Bronchial epithelial cell (primary cell): Measurements from ENCODE around the gene PRPF31. TPM values are rescaled to one million over a fixed set of nuclear protein-coding genes. Genes with fewer than 3 reads are reported as not detected.

ENCODE experiments used
- DNase-seq: peaks from one replicate; pipeline ENCODE4 v3.0.0-alpha.2; 2010; ENCODE audit warnings: low read depth
- FAIRE-seq: peaks from 2 replicates; lab custom pipeline; 2011; peaks lifted over from hg19 to GRCh38; lab: Jason Lieb, UNC
- H3K27me3 ChIP-seq: 2 replicates; pipeline ENCODE4 v1.5.1; 2011; ENCODE audit warnings: low read length; ENCODE audit not compliant: control insufficient read depth, insufficient read depth
- H3K36me3 ChIP-seq: 2 replicates; pipeline ENCODE4 v1.5.1; 2011; ENCODE audit warnings: low read length; ENCODE audit not compliant: control insufficient read depth, insufficient read depth
- H3K4me3 ChIP-seq: 2 replicates; pipeline ENCODE4 v1.5.1; 2011; ENCODE audit warnings: mild to moderate bottlenecking, low read depth, low read length, control low read depth
- total RNA-seq: library from RNA; depleted of rRNA; stranded (reverse); fragments of >200 nt; gene quantifications from 2 replicates; pipeline ENCODE4 v1.2.1, GENCODE V29; 2014
- TF ChIP-seq, protein P1 (sequence below): IDR thresholded peaks from 2 replicates; pipeline ENCODE4 v1.5.1; 2011; ENCODE audit warnings: mild to moderate bottlenecking, moderate library complexity, low read length, control low read depth, inconsistent platforms; ENCODE audit not compliant: insufficient read depth, severe bottlenecking

The PRPF31 gene
- total RNA-seq, 1 donor from 2014 or later, result 47.1 TPM

DNA sequence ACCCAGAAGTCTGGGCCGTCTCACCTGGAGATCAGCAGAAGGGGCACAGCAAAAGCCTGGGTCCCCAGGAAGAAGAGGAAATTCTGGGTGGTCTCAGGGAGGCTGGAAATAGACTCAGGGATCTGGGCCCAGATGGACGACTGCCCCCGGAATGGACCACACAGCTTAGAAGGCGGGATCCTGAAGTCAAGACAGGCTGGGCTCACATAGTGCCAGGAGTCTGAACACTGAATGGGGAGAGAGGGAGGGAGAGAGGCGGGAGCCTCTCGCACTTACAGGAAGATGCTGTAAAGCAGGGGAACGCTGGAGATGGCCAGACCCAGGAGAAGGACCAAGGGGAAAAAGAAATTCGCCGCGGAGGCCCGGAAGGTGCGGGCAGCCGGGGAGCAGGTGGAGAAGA lies 45.3 kb downstream of the PRPF31 start:
- H3K4me3 ChIP-seq, result no peak overlapping the region
- no peak for FAIRE-seq

DNA sequence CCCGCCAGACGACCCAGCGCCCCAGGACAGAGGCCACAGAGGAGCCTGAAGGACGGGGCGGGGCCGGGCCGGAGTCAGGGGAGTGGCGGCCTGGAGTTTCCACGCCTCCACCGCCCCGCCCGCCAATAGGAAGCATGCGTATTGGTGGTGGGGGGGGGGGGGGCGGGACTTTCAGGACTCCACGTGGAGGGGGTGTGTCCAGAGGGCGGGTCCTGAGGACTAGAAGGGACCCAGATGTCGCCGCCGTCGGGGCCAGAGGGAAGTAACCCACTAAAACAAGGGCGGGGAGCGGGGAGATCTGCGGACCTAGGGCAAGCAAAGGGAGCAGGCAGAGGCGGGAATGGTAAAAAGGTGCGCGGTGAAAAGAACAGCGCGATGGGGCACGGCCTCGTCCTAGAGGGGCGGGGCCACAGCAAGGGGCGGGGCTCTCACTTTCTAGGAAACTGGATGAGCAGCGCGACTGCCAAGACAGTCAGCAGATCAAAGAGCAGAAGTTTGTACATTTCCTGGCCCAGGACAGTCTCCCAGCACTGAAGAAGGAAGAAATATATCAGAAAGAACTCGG lies 46.8 kb downstream of the PRPF31 start:
- Histone ChIP-seq H3K27me3 (no peaks in the 10 kb centered on the region), H3K36me3 (peaks cover 1% of the 10 kb centered on the region), H3K4me3 (peak overlapping the region; percentile 33)
- TF ChIP-seq, protein P1, sequence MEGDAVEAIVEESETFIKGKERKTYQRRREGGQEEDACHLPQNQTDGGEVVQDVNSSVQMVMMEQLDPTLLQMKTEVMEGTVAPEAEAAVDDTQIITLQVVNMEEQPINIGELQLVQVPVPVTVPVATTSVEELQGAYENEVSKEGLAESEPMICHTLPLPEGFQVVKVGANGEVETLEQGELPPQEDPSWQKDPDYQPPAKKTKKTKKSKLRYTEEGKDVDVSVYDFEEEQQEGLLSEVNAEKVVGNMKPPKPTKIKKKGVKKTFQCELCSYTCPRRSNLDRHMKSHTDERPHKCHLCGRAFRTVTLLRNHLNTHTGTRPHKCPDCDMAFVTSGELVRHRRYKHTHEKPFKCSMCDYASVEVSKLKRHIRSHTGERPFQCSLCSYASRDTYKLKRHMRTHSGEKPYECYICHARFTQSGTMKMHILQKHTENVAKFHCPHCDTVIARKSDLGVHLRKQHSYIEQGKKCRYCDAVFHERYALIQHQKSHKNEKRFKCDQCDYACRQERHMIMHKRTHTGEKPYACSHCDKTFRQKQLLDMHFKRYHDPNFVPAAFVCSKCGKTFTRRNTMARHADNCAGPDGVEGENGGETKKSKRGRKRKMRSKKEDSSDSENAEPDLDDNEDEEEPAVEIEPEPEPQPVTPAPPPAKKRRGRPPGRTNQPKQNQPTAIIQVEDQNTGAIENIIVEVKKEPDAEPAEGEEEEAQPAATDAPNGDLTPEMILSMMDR, result no peak
- DNase-seq, result peak; percentile 45
- no peak for FAIRE-seq

More for the DNA sequence above, 45.3 kb downstream of the PRPF31 start:
- TF ChIP-seq, protein P1, result no peak
- no peak for DNase-seq
- Histone ChIP-seq H3K27me3 (no peaks in the 10 kb centered on the region), H3K36me3 (peaks cover 13% of the 10 kb centered on the region)

DNA sequence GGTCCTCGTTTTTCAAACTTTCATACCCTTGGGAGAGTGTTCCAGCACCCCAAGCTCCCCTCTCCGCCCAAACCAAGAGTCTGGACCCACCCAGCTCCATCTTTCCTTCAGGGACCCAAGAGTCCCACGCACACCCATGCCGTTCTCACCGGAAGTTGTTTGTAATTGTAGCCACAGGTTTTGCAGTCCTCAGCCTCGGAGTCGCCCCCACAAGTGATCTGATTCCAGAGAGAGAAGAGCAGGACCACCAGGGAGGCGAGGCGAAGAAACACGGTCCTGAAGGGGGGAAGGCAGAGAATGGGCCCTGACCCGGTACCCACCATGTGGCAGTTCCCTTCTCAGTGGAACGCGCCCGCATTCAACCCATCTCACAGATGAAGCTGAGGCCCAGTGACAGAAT lies 47.3 kb downstream of the PRPF31 start:
- TF ChIP-seq, protein P1, result no peak
- DNase-seq, result no peak
- H3K4me3 ChIP-seq, result no peak overlapping the region
- no peaks in the 10 kb centered on the region for H3K36me3 ChIP-seq
- FAIRE-seq, result no peak
- H3K27me3 ChIP-seq, result no peaks in the 10 kb centered on the region

DNA sequence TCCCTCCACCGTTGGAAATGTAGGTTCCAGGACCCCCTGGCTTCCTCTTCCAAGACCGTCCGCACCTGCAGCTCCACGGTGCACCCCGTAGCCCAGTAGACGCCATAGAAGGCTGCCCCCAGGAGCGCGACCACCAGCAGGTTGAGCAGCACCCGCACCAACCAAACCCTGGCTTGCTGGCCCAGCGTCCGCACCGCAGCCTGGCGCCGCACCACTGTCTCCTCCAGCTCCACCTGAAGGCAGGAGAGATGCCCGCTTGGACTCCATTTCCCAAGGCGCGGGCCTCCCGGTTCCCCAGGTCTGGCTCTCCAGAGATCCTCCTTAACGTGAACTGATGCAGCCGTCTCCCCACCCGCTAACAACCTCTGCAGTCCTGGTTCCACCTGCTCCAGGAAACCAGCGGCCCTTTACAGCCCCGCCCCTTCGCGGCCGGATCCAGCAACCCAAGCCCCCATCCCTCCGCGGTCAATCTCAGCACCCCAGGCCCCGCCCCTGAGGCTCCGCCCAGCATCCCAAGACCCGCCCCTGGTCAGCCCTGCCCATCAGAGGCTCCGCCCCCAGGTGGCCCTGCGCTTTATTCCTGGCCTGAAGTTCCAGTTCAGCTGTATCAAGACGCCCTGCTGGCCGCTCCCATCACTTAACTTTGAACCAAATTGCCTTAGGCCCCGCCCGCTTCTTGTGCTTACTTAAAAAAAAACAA lies 49.0 kb downstream of the PRPF31 start:
- no peaks in the 10 kb centered on the region for H3K36me3 ChIP-seq
- TF ChIP-seq, protein P1, result no peak
- no peak overlapping the region for H3K4me3 ChIP-seq
- no peak for FAIRE-seq
- DNase-seq, result peak; percentile 15
- H3K27me3 ChIP-seq, result no peaks in the 10 kb centered on the region

DNA sequence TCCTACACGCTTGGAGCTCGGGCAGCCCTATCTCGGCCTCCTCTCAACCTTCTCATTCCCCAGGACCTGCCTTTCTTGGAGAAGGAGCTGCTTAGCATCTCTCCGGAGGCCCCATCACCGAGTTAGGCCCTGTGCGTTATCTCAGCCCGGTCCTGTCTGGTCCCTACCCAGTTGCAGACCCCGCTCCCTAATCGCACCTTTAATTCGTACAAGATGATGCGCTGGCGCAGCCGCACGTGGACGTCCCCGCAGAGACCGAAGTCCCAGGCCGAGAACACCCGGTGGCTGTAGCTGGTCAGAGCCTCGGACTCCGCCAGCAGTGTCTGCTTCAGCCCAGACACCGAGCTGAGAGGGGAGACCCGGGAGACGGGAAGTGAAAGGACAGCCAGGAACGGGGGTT lies 49.7 kb downstream of the PRPF31 start:
- no peaks in the 10 kb centered on the region for H3K36me3 ChIP-seq
- H3K27me3 ChIP-seq, result no peaks in the 10 kb centered on the region
- DNase-seq (no peak), FAIRE-seq (no peak)
- no peak overlapping the region for H3K4me3 ChIP-seq
- TF ChIP-seq, protein P1, result no peak
